ENCODE data around the gene CAPN5. TPM values are rescaled to one million over a fixed set of nuclear protein-coding genes. Genes with fewer than 3 reads are reported as not detected.

Gene CAPN5
- total and polyA plus RNA-seq, 2 of the 13 experiments (the other 11 are each of a cell fraction or from before 2014, with no cell fraction given) = 0.27 to 1.2 TPM

GRCh38 chr11:77172666-77172982 is 105.9 kb downstream of the CAPN5 start (continued):
- TF ChIP-seq ZBTB38 (CRISPR knock-in tag; IDR thresholded peaks at IDR 0.05) = peak; percentile 97
- peak; percentile 82 for TF ChIP-seq ZBTB4 (CRISPR knock-in tag; IDR thresholded peaks at IDR 0.05; ENCODE audit: borderline replicate concordance)
- 0 out of 2 replicates have a peak, but pooled peaks have one; percentile 13 for TF ChIP-seq HDAC2 (CRISPR knock-in tag; IDR thresholded peaks at IDR 0.05)

GRCh38 chr11:77173494-77173893 is 106.7 kb downstream of the CAPN5 start:
- no peaks in the 10 kb centered on the region for H3K79me2 ChIP-seq (ENCODE audit: insufficient read depth, low read length)
- H3K9me3 ChIP-seq (ENCODE audit: low read length) = no peaks in the 10 kb centered on the region
- H2AFZ ChIP-seq (ENCODE audit: low read length) = no peak overlapping the region
- intact Hi-C loops (cut with micrococcal nuclease; ENCODE audit: unreplicated experiment) (loop anchor here (2.0 kb wide), 1 partner anchor 15 kb away; no protein-coding TSS in a partner anchor), in situ Hi-C loops (cut with HindIII; ENCODE audit: extremely low pct_ligation_motif_present, low pct_unique_long_range_greater_than_20kb) (no loop called here)
- POLR2A ChIA-PET = interaction anchor here (1.1 to 2.6 kb wide), 4 partner anchors 29 to 414 kb away, joined by 3 to 12 read pairs (median 4); partner anchors contain the start of gene MYO7A
- H3K4me1 ChIP-seq (ENCODE audit: insufficient read depth, low read length) = peaks cover 46% of the 10 kb centered on the region
- peak overlapping the region; percentile 69 for H3K4me2 ChIP-seq (ENCODE audit: low read depth, low read length)
- peak overlapping the region; percentile 49 for H3K27ac ChIP-seq (ENCODE audit: extremely low read length, insufficient read depth, low read length)
- CTCF ChIA-PET (ENCODE audit: low intra/inter-chr PET ratio, low total read pairs) = interaction anchor here (1.3 kb wide), 1 partner anchor 46 kb away, joined by 4 read pairs; no protein-coding TSS in a partner anchor
- BruUV-seq (replicated peaks) = no TSS peak
- DNase-seq (ENCODE audit: low spot score) (peak; percentile 22), FAIRE-seq (no peak), ATAC-seq (peak; percentile 66)
- 5% methylated on average over 9 of the region's 10 CpGs for WGBS (ENCODE audit: low lambda C conversion rate)
- peak overlapping the region; percentile 47 for H3K9ac ChIP-seq (ENCODE audit: insufficient read depth, low read depth, low read length)
- H3K4me3 ChIP-seq (replicated peaks in 1 of 3; ENCODE audit: insufficient read depth in 1 of 3, low read depth in 2 of 3, low read length in 3 of 3) = peak overlapping the region in 1 of 3 experiments; percentile 39; a peak in 1 of 6 replicates
- no peaks in the 10 kb centered on the region for H3K36me3 ChIP-seq (replicated peaks in 1 of 2; ENCODE audit: control insufficient read depth in 1 of 2, insufficient read depth in 2 of 2, low read length in 2 of 2)
- no peaks in the 10 kb centered on the region for H3K27me3 ChIP-seq (ENCODE audit: control insufficient read depth in 1 of 2, insufficient read depth in 2 of 2, low read length in 2 of 2)
- H4K20me1 ChIP-seq (ENCODE audit: insufficient read depth, low read length) = no peaks in the 10 kb centered on the region
- TF ChIP-seq HNF1B (CRISPR knock-in tag; IDR thresholded peaks at IDR 0.05) = peak; percentile 64; the same call in 1 of the 2 replicates
- peak; percentile 25; the same call in 1 of the 2 replicates for TF ChIP-seq ZBTB38 (CRISPR knock-in tag; IDR thresholded peaks at IDR 0.05)
- TF ChIP-seq MXD1 (CRISPR knock-in tag; IDR thresholded peaks at IDR 0.05) = peak; percentile 24; the same call in 1 of the 2 replicates
- no peak for TF ChIP-seq ZNF720 (CRISPR knock-in tag; IDR thresholded peaks at IDR 0.05)
- 0 out of 2 replicates have a peak, but pooled peaks have one; percentile 54 for TF ChIP-seq NAIF1 (CRISPR knock-in tag; IDR thresholded peaks at IDR 0.05; ENCODE audit: borderline replicate concordance)
- 0 out of 4 replicates have a peak, but pooled peaks of 1 of the 2 experiments have one; percentile 22 for TF ChIP-seq KLF16 (CRISPR knock-in tag; IDR thresholded peaks at IDR 0.05)
- TF ChIP-seq UBTF (CRISPR knock-in tag; IDR thresholded peaks at IDR 0.05) = peak; percentile 79
- TF ChIP-seq ZNF337 (CRISPR knock-in tag; IDR thresholded peaks at IDR 0.05; ENCODE audit: borderline replicate concordance, low read depth) = no peak
- no peak for TF ChIP-seq ZNF678 (CRISPR knock-in tag; IDR thresholded peaks at IDR 0.05)
- 0 out of 2 replicates have a peak, but pooled peaks have one; percentile 57 for TF ChIP-seq ZBTB7A (CRISPR knock-in tag; IDR thresholded peaks at IDR 0.05)
- TF ChIP-seq MEF2D (CRISPR knock-in tag; IDR thresholded peaks at IDR 0.05) = peak; percentile 40; the same call in 1 of the 2 replicates

All from HepG2 (cell line).